ENCODE results near the gene MBD3.

The MBD3 gene

GRCh38 chr19:1528596-1529429 lies 63.9 kb downstream of the MBD3 start:
- H3K27me3 ChIP-seq (ENCODE audit: insufficient read depth, low read length, poor library complexity): peaks cover 3% of the 10 kb centered on the region
- no peak overlapping the region for H4K8ac ChIP-seq (ENCODE audit: low read depth, low read length)
- no peak overlapping the region for H3K56ac ChIP-seq (ENCODE audit: low read length)
- H3K9ac ChIP-seq (ENCODE audit: low read length): no peak overlapping the region
- no peaks in the 10 kb centered on the region for H3K79me1 ChIP-seq (ENCODE audit: low read length)
- no peak overlapping the region for H2BK120ac ChIP-seq (ENCODE audit: low read depth, low read length)
- H2BK5ac ChIP-seq (ENCODE audit: low read length): no peak overlapping the region
- H3K27ac ChIP-seq (ENCODE audit: low read depth, low read length): no peak overlapping the region
- no peak overlapping the region for H2AK5ac ChIP-seq (ENCODE audit: low read length)
- no peak overlapping the region for H3K4ac ChIP-seq (ENCODE audit: low read depth, low read length)
- H4K5ac ChIP-seq (ENCODE audit: low read length): no peak overlapping the region
- H3K18ac ChIP-seq (ENCODE audit: low read length): no peak overlapping the region
- no peaks in the 10 kb centered on the region for H3K36me3 ChIP-seq (ENCODE audit: control insufficient read depth, insufficient read depth, low read length)
- WGBS (ENCODE audit: extremely low coverage, insufficient coverage, low lambda C conversion rate): no CpG with 5 or more reads among the region's 23 CpGs
- H3K23ac ChIP-seq (ENCODE audit: low read length): no peak overlapping the region
- H3K4me3 ChIP-seq (ENCODE audit: low read length): no peak overlapping the region
- H3K4me1 ChIP-seq (ENCODE audit: control insufficient read depth, low read depth, low read length): no peaks in the 10 kb centered on the region
- no peak overlapping the region for H2BK15ac ChIP-seq (replicated peaks; ENCODE audit: low read depth)
- H3K79me2 ChIP-seq (ENCODE audit: control insufficient read depth, insufficient read depth, low read length): no peaks in the 10 kb centered on the region
- DNase-seq: no peak
- no peak overlapping the region for H3K4me2 ChIP-seq (ENCODE audit: low read length)

- no peak overlapping the region for H3K4me2 ChIP-seq (ENCODE audit: low read length)
- H2BK5ac ChIP-seq (ENCODE audit: low read length): no peak overlapping the region
- no peak overlapping the region for H3K9ac ChIP-seq (ENCODE audit: low read length)
- no peaks in the 10 kb centered on the region for H3K79me1 ChIP-seq (ENCODE audit: low read length)
- no peak overlapping the region for H3K4ac ChIP-seq (ENCODE audit: low read depth, low read length)
- no peak overlapping the region for H3K4me3 ChIP-seq (ENCODE audit: low read length)
- no peaks in the 10 kb centered on the region for H3K79me2 ChIP-seq (ENCODE audit: control insufficient read depth, insufficient read depth, low read length)
- H2BK15ac ChIP-seq (replicated peaks; ENCODE audit: low read depth): no peak overlapping the region
- no peak overlapping the region for H4K5ac ChIP-seq (ENCODE audit: low read length)
- no peak overlapping the region for H4K8ac ChIP-seq (ENCODE audit: low read depth, low read length)
- no peaks in the 10 kb centered on the region for H3K4me1 ChIP-seq (ENCODE audit: control insufficient read depth, low read depth, low read length)
- H3K36me3 ChIP-seq (ENCODE audit: control insufficient read depth, insufficient read depth, low read length): no peaks in the 10 kb centered on the region
- no peak for DNase-seq
- no CpG with 5 or more reads among the region's 27 CpGs for WGBS (ENCODE audit: extremely low coverage, insufficient coverage, low lambda C conversion rate)
- H2BK120ac ChIP-seq (ENCODE audit: low read depth, low read length): no peak overlapping the region
- no peak overlapping the region for H3K27ac ChIP-seq (ENCODE audit: low read depth, low read length)
- peaks cover 9% of the 10 kb centered on the region for H3K27me3 ChIP-seq (ENCODE audit: insufficient read depth, low read length, poor library complexity)
- H3K18ac ChIP-seq (ENCODE audit: low read length): no peak overlapping the region
- H3K23ac ChIP-seq (ENCODE audit: low read length): no peak overlapping the region
- H2AK5ac ChIP-seq (ENCODE audit: low read length): no peak overlapping the region
- no peak overlapping the region for H3K56ac ChIP-seq (ENCODE audit: low read length)
Observed at GRCh38 chr19:1527650-1528309, 64.9 kb downstream of the MBD3 start.

- no CpG with 5 or more reads among the region's 18 CpGs for WGBS (ENCODE audit: extremely low coverage, insufficient coverage, low lambda C conversion rate)
- H3K56ac ChIP-seq (ENCODE audit: low read length): no peak overlapping the region
Observed at GRCh38 chr19:1526979-1527649, 65.6 kb downstream of the MBD3 start.

GRCh38 chr19:1526066-1526778 lies 66.4 kb downstream of the MBD3 start:
- H3K27ac ChIP-seq (ENCODE audit: low read depth, low read length): no peak overlapping the region
- no peak overlapping the region for H2BK120ac ChIP-seq (ENCODE audit: low read depth, low read length)
- H3K18ac ChIP-seq (ENCODE audit: low read length): no peak overlapping the region
- H3K4me2 ChIP-seq (ENCODE audit: low read length): no peak overlapping the region
- no CpG with 5 or more reads among the region's 33 CpGs for WGBS (ENCODE audit: extremely low coverage, insufficient coverage, low lambda C conversion rate)
- H3K9ac ChIP-seq (ENCODE audit: low read length): no peak overlapping the region
- no peak overlapping the region for H4K5ac ChIP-seq (ENCODE audit: low read length)
- H2AK5ac ChIP-seq (ENCODE audit: low read length): no peak overlapping the region
- H3K79me2 ChIP-seq (ENCODE audit: control insufficient read depth, insufficient read depth, low read length): no peaks in the 10 kb centered on the region
- H2BK5ac ChIP-seq (ENCODE audit: low read length): no peak overlapping the region
- H3K36me3 ChIP-seq (ENCODE audit: control insufficient read depth, insufficient read depth, low read length): no peaks in the 10 kb centered on the region
- H3K4me3 ChIP-seq (ENCODE audit: low read length): no peak overlapping the region
- peaks cover 9% of the 10 kb centered on the region for H3K27me3 ChIP-seq (ENCODE audit: insufficient read depth, low read length, poor library complexity)
- H3K79me1 ChIP-seq (ENCODE audit: low read length): no peaks in the 10 kb centered on the region
- H3K4me1 ChIP-seq (ENCODE audit: control insufficient read depth, low read depth, low read length): no peaks in the 10 kb centered on the region
- no peak overlapping the region for H3K56ac ChIP-seq (ENCODE audit: low read length)
- H4K8ac ChIP-seq (ENCODE audit: low read depth, low read length): no peak overlapping the region
- H3K23ac ChIP-seq (ENCODE audit: low read length): no peak overlapping the region
- H3K4ac ChIP-seq (ENCODE audit: low read depth, low read length): no peak overlapping the region
- H2BK15ac ChIP-seq (replicated peaks; ENCODE audit: low read depth): no peak overlapping the region
- no peak for DNase-seq

More at GRCh38 chr19:1526979-1527649, 65.6 kb downstream of the MBD3 start:
- no peak overlapping the region for H3K4me3 ChIP-seq (ENCODE audit: low read length)
- peaks cover 9% of the 10 kb centered on the region for H3K27me3 ChIP-seq (ENCODE audit: insufficient read depth, low read length, poor library complexity)
- no peak overlapping the region for H2BK5ac ChIP-seq (ENCODE audit: low read length)
- no peaks in the 10 kb centered on the region for H3K36me3 ChIP-seq (ENCODE audit: control insufficient read depth, insufficient read depth, low read length)
- no peak for DNase-seq
- no peak overlapping the region for H2BK15ac ChIP-seq (replicated peaks; ENCODE audit: low read depth)
- H3K27ac ChIP-seq (ENCODE audit: low read depth, low read length): no peak overlapping the region
- no peaks in the 10 kb centered on the region for H3K4me1 ChIP-seq (ENCODE audit: control insufficient read depth, low read depth, low read length)
- H3K4me2 ChIP-seq (ENCODE audit: low read length): no peak overlapping the region
- no peak overlapping the region for H2BK120ac ChIP-seq (ENCODE audit: low read depth, low read length)
- H3K9ac ChIP-seq (ENCODE audit: low read length): no peak overlapping the region
- no peak overlapping the region for H4K5ac ChIP-seq (ENCODE audit: low read length)
- no peak overlapping the region for H3K23ac ChIP-seq (ENCODE audit: low read length)
- H3K79me1 ChIP-seq (ENCODE audit: low read length): no peaks in the 10 kb centered on the region
- H4K8ac ChIP-seq (ENCODE audit: low read depth, low read length): no peak overlapping the region
- H3K4ac ChIP-seq (ENCODE audit: low read depth, low read length): no peak overlapping the region
- no peak overlapping the region for H2AK5ac ChIP-seq (ENCODE audit: low read length)
- no peaks in the 10 kb centered on the region for H3K79me2 ChIP-seq (ENCODE audit: control insufficient read depth, insufficient read depth, low read length)
- no peak overlapping the region for H3K18ac ChIP-seq (ENCODE audit: low read length)

DNA sequence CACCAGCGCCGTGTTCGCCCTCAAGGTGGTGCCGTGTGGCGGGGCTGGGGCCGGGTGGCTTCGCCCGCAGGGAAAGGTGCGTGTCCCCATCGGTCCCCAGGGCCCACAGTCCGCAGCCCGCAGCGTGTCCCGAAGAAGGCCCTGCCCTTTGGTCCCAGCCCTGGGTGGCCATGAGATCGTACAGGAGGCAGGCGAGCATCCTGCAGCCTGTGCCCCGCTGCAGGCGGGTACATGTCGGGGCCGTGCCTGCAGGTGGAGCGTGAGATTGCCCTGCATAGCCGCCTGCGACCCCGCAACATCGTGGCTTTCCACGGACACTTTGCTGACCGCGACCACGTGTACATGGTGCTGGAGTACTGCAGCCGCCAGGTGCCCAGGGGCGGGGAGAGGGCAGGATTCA lies 67.3 kb downstream of the MBD3 start:
- WGBS (ENCODE audit: extremely low coverage, insufficient coverage, low lambda C conversion rate): no CpG with 5 or more reads among the region's 31 CpGs
- Histone ChIP-seq H2BK120ac (ENCODE audit: low read depth, low read length) (no peak overlapping the region), H3K9ac (ENCODE audit: low read length) (no peak overlapping the region), H3K36me3 (ENCODE audit: control insufficient read depth, insufficient read depth, low read length) (no peaks in the 10 kb centered on the region), H2BK5ac (ENCODE audit: low read length) (no peak overlapping the region), H3K27ac (ENCODE audit: low read depth, low read length) (no peak overlapping the region), H2AK5ac (ENCODE audit: low read length) (no peak overlapping the region), H3K23ac (ENCODE audit: low read length) (no peak overlapping the region), H3K4me2 (ENCODE audit: low read length) (no peak overlapping the region), H3K4me3 (ENCODE audit: low read length) (no peak overlapping the region), H3K18ac (ENCODE audit: low read length) (no peak overlapping the region), H3K4me1 (ENCODE audit: control insufficient read depth, low read depth, low read length) (no peaks in the 10 kb centered on the region), H3K79me1 (ENCODE audit: low read length) (no peaks in the 10 kb centered on the region), H3K79me2 (ENCODE audit: control insufficient read depth, insufficient read depth, low read length) (no peaks in the 10 kb centered on the region), H3K27me3 (ENCODE audit: insufficient read depth, low read length, poor library complexity) (peaks cover 9% of the 10 kb centered on the region), H3K56ac (ENCODE audit: low read length) (no peak overlapping the region), H2BK15ac (replicated peaks; ENCODE audit: low read depth) (no peak overlapping the region), H4K5ac (ENCODE audit: low read length) (no peak overlapping the region), H4K8ac (ENCODE audit: low read depth, low read length) (no peak overlapping the region), H3K4ac (ENCODE audit: low read depth, low read length) (no peak overlapping the region)
- DNase-seq: no peak
